HEK293 (cell line): ENCODE data around the gene SEC16A.
A peak's percentile ranks its signal among the peaks of the same experiment; 100 is the strongest.

Experiments used
- CTCF ChIA-PET: fragments of 350-600 bp; formaldehyde crosslinking; extraction: SDS; loops from one replicate; lab custom pipeline; 2021; ENCODE audit warnings: antibody characterized with exemption; lab: Yijun Ruan, JAX
- POLR2A ChIA-PET: fragments of 300-600 bp; formaldehyde crosslinking; extraction: SDS; loops from one replicate; lab custom pipeline; 2020; ENCODE audit warnings: antibody characterized with exemption, inconsistent platforms; lab: Yijun Ruan, JAX
- H3K27ac ChIP-seq: fragments of 200-500 bp; sonication (Bioruptor generic); 2 replicates; pipeline ENCODE4 v1.5.1; 2014; ENCODE audit warnings: low read depth, low read length, control low read depth, inconsistent platforms; ENCODE audit errors: extremely low read depth
- H3K36me3 ChIP-seq, 2 experiments: fragments of 200-500 bp in 1 of 2; sonication (Bioruptor generic) in 1 of 2; 1 replicate in 1 of 2; 2 replicates in 1 of 2; pipeline ENCODE4 v1.5.1; 2014 to 2017; ENCODE audit warnings: inconsistent platforms in 2 of 2, low read length in 2 of 2; ENCODE audit not compliant: control insufficient read depth in 2 of 2, insufficient read depth in 1 of 2
- H3K4me1 ChIP-seq: fragments of 200-500 bp; sonication (Bioruptor generic); 2 replicates; pipeline ENCODE4 v1.5.1; 2014; ENCODE audit warnings: mild to moderate bottlenecking, low read length, inconsistent platforms; ENCODE audit not compliant: control insufficient read depth, insufficient read depth
- H3K4me3 ChIP-seq: 2 replicates; pipeline ENCODE4 v1.5.1; 2011; ENCODE audit warnings: low read depth, mild to moderate bottlenecking, control low read depth, low read length, moderate library complexity
- H3K9me3 ChIP-seq: fragments of 200-500 bp; sonication (Bioruptor generic); 2 replicates; pipeline ENCODE4 v1.5.1; 2014; ENCODE audit warnings: low read depth, low read length, inconsistent platforms; ENCODE audit not compliant: control insufficient read depth, insufficient read depth
- CTCF ChIP-seq: fragments of 450-650 bp; formaldehyde crosslinking; IDR thresholded peaks from 2 replicates; pipeline ENCODE4 v1.5.1; 2016; ENCODE audit warnings: missing biosample characterization, missing genetic modification characterization
- REST ChIP-seq: fragments of 450-650 bp; formaldehyde crosslinking; IDR thresholded peaks from 2 replicates; pipeline ENCODE4 v1.5.1; 2016; ENCODE audit warnings: missing biosample characterization, missing genetic modification characterization
- ZBTB17 ChIP-seq: fragments of 450-650 bp; formaldehyde crosslinking; IDR thresholded peaks from 2 replicates; pipeline ENCODE4 v1.5.1; 2016; ENCODE audit warnings: missing biosample characterization, missing genetic modification characterization
- ZEB2 ChIP-seq: fragments of 450-650 bp; formaldehyde crosslinking; IDR thresholded peaks from 2 replicates; pipeline ENCODE4 v1.5.1; 2016; ENCODE audit warnings: missing biosample characterization, missing genetic modification characterization
- ZNF16 ChIP-seq: fragments of 450-650 bp; formaldehyde crosslinking; IDR thresholded peaks from 2 replicates; pipeline ENCODE4 v1.5.1; 2016; ENCODE audit warnings: low read depth, missing biosample characterization, missing genetic modification characterization
- ZNF2 ChIP-seq: fragments of 450-650 bp; formaldehyde crosslinking; IDR thresholded peaks from 2 replicates; pipeline ENCODE4 v1.5.1; 2016; ENCODE audit warnings: missing biosample characterization, missing genetic modification characterization
- ZNF223 ChIP-seq: fragments of 450-650 bp; formaldehyde crosslinking; IDR thresholded peaks from 2 replicates; pipeline ENCODE4 v1.5.1; 2016; ENCODE audit warnings: missing biosample characterization, missing genetic modification characterization
- ZNF398 ChIP-seq: fragments of 450-650 bp; formaldehyde crosslinking; IDR thresholded peaks from 2 replicates; pipeline ENCODE4 v1.5.1; 2017; ENCODE audit warnings: missing biosample characterization, missing genetic modification characterization
- ZNF654 ChIP-seq: fragments of 450-650 bp; formaldehyde crosslinking; IDR thresholded peaks from 2 replicates; pipeline ENCODE4 v1.5.1; 2016; ENCODE audit warnings: low read depth, missing biosample characterization, missing genetic modification characterization
- ZNF776 ChIP-seq: fragments of 450-650 bp; formaldehyde crosslinking; IDR thresholded peaks from 2 replicates; pipeline ENCODE4 v1.5.0; 2017; ENCODE audit warnings: missing biosample characterization, missing genetic modification characterization, borderline replicate concordance
- TF ChIP-seq, protein P1 (sequence below): fragments of 450-650 bp; formaldehyde crosslinking; IDR thresholded peaks from 2 replicates; pipeline ENCODE4 v1.5.1; 2017; ENCODE audit warnings: missing biosample characterization, mild to moderate bottlenecking, missing genetic modification characterization, moderate library complexity

SEC16A gene

GRCh38 chr9:136485049-136486045 lies 2.5 kb upstream of the SEC16A start:
- H3K4me1 ChIP-seq: no peaks in the 10 kb centered on the region; the same call in 1 of the 2 replicates
- TF ChIP-seq ZEB2 (tag by site-specific recombination) (no peak), ZNF654 (tag by site-specific recombination) (peak; percentile 56), ZNF2 (tag by site-specific recombination) (peak; percentile 92), REST (0 out of 2 replicates have a peak, but pooled peaks have one; percentile 15), ZNF223 (tag by site-specific recombination) (no peak), ZNF776 (tag by site-specific recombination) (no peak), ZNF16 (tag by site-specific recombination) (no peak), ZBTB17 (tag by site-specific recombination) (peak; percentile 50), CTCF (tag by site-specific recombination) (peak; percentile 79), ZNF398 (tag by site-specific recombination) (peak; percentile 28; the same call in 1 of the 2 replicates)
- TF ChIP-seq, protein P1, sequence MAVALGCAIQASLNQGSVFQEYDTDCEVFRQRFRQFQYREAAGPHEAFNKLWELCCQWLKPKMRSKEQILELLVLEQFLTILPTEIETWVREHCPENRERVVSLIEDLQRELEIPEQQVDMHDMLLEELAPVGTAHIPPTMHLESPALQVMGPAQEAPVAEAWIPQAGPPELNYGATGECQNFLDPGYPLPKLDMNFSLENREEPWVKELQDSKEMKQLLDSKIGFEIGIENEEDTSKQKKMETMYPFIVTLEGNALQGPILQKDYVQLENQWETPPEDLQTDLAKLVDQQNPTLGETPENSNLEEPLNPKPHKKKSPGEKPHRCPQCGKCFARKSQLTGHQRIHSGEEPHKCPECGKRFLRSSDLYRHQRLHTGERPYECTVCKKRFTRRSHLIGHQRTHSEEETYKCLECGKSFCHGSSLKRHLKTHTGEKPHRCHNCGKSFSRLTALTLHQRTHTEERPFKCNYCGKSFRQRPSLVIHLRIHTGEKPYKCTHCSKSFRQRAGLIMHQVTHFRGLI (tag by site-specific recombination): peak; percentile 96
- no peak overlapping the region for H3K4me3 ChIP-seq
- CTCF ChIA-PET: interaction anchor here (0.5 to 9.1 kb wide), 41 partner anchors 14 to 353 kb away, joined by 3 to 360 read pairs (median 4); no protein-coding TSS in a partner anchor
- POLR2A ChIA-PET: interaction anchor here (0.6 to 2.0 kb wide), 6 partner anchors 55 to 242 kb away, joined by 3 to 8 read pairs (median 4); no protein-coding TSS in a partner anchor
- H3K36me3 ChIP-seq: no peaks in the 10 kb centered on the region
- no peak overlapping the region for H3K27ac ChIP-seq
- H3K9me3 ChIP-seq: no peaks in the 10 kb centered on the region
